HL-60 (cell line): ENCODE measurements around the gene NBDY.

Experiments
- DNase-seq, 2 experiments: peaks; one replicate each; pipeline ENCODE4 v3.0.0-alpha.2; 2010 to 2020; ENCODE audit warnings: low read depth in 1 of 2, low spot score in 1 of 2
- H3K27ac ChIP-seq: fragments of 250-450 bp; sonication (Bioruptor Pico); replicated peaks from 2 replicates; pipeline ENCODE4 v1.5.1; 2020; ENCODE audit warnings: mild to moderate bottlenecking, moderate library complexity
- H3K27me3 ChIP-seq: fragments of 250-450 bp; sonication (Bioruptor Pico); 2 replicates; pipeline ENCODE4 v1.5.1; 2021; ENCODE audit warnings: mild to moderate bottlenecking, moderate library complexity; ENCODE audit not compliant: insufficient read depth, poor library complexity, severe bottlenecking
- H3K4me3 ChIP-seq: replicated peaks from 2 replicates; pipeline ENCODE4 v1.5.1; 2011; ENCODE audit warnings: mild to moderate bottlenecking, control low read depth, low read length; ENCODE audit not compliant: insufficient read depth
- CTCF ChIP-seq: IDR thresholded peaks from one replicate; pipeline ENCODE4 v1.5.1; 2011; ENCODE audit warnings: low read length, control low read depth, inconsistent platforms; ENCODE audit not compliant: insufficient read depth
- GABPA ChIP-seq: IDR thresholded peaks from 2 replicates; pipeline ENCODE4 v1.6.1; 2012; ENCODE audit warnings: low read depth
- POLR2AphosphoS5 ChIP-seq: IDR thresholded peaks from 2 replicates; pipeline ENCODE4 v1.6.1; 2012; ENCODE audit warnings: low read depth
- SPI1 ChIP-seq: IDR thresholded peaks from 2 replicates; pipeline ENCODE4 v1.6.1; 2012; ENCODE audit warnings: low read depth, mild to moderate bottlenecking, borderline replicate concordance
- TF ChIP-seq, protein P1 (sequence below): IDR thresholded peaks from 2 replicates; pipeline ENCODE4 v1.6.1; 2012; ENCODE audit warnings: low read depth; ENCODE audit not compliant: insufficient replicate concordance

NBDY gene

DNA sequence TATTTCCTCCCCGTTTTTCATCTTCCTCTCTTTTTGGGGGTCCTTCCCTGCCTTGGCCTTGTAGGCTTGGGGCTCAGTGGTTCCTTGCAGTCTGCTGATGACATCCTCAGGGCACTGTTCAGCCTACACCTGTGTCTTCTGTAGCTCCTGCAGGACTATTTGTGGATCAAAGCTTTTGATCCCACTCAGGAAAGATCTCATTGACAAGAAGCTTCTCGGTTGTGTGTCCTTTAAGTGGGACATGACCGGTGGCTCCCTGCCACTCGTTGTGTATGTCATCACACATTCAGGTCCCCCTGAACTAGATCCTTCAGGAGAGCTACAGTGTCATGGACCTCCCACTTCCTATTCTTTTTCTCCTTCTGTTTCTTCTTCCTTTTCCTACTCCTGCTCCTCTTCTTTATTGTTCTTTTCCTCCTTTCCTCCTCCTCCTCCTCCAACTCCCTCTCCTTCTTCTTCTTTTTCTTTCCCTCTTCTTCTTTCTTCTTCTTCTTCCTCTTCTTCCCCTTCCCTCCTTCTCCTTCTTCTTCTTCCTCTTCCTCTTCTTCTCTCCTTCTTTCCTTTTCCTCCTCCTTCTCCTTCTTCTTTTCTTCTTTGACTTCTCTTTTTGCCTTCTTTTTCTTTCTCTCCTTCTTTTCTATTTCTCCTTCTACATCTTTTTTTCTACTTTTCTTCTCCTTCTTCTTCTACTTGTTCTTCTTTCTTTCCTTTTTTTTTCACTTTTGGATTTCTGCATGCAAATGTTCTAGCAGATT, 67.8 kb downstream of the NBDY start:
- TF ChIP-seq CTCF (no peak), SPI1 (no peak), GABPA (no peak), POLR2AphosphoS5 (no peak)
- TF ChIP-seq, protein P1, sequence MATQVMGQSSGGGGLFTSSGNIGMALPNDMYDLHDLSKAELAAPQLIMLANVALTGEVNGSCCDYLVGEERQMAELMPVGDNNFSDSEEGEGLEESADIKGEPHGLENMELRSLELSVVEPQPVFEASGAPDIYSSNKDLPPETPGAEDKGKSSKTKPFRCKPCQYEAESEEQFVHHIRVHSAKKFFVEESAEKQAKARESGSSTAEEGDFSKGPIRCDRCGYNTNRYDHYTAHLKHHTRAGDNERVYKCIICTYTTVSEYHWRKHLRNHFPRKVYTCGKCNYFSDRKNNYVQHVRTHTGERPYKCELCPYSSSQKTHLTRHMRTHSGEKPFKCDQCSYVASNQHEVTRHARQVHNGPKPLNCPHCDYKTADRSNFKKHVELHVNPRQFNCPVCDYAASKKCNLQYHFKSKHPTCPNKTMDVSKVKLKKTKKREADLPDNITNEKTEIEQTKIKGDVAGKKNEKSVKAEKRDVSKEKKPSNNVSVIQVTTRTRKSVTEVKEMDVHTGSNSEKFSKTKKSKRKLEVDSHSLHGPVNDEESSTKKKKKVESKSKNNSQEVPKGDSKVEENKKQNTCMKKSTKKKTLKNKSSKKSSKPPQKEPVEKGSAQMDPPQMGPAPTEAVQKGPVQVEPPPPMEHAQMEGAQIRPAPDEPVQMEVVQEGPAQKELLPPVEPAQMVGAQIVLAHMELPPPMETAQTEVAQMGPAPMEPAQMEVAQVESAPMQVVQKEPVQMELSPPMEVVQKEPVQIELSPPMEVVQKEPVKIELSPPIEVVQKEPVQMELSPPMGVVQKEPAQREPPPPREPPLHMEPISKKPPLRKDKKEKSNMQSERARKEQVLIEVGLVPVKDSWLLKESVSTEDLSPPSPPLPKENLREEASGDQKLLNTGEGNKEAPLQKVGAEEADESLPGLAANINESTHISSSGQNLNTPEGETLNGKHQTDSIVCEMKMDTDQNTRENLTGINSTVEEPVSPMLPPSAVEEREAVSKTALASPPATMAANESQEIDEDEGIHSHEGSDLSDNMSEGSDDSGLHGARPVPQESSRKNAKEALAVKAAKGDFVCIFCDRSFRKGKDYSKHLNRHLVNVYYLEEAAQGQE: no peak
- Histone ChIP-seq H3K4me3 (no peak overlapping the region), H3K27ac (no peak overlapping the region), H3K27me3 (no peaks in the 10 kb centered on the region)
- no peak for DNase-seq

DNA sequence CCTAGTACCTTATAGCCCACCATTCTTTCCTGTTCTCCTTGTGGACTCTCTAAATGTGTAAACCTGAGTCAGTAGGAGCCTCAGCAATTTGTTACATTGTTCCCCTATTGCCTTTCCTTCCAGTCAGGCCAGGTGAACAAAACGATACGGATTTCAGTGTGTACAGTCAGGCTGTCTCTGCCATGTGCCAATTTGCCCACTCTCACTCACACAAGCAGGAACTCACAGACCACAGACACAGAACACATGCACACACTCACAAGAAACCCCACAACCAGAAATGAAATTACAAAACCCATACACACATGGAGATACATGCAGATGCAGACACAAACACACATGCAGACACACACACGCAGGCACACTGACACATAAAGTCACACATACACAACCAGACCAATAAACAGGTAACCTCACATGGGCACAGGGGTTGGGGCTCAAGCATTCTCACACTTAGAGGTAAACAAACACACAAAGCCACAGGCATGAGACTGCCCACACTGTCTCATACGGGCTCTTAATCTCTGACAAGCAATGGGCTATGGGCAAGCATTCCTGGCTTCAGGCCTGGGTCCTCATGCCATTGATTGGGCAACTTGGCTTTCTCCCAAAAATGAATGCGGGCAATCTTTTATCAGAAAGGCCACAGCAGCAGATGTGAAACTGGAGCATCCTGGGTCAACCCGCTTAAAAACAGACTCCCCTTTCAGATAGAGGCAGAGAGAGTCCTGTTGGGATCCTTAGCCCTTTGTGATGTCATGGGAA, 68.7 kb downstream of the NBDY start:
- H3K27ac ChIP-seq: no peak overlapping the region
- DNase-seq: no peak
- no peak overlapping the region for H3K4me3 ChIP-seq
- TF ChIP-seq, protein P1: no peak
- no peaks in the 10 kb centered on the region for H3K27me3 ChIP-seq

GRCh38 chrX:56798339-56798711, 69.3 kb downstream of the NBDY start:
- no peak for TF ChIP-seq POLR2AphosphoS5
- TF ChIP-seq CTCF: no peak
- no peak overlapping the region for H3K27ac ChIP-seq
- no peak for DNase-seq
- no peak overlapping the region for H3K4me3 ChIP-seq
- H3K27me3 ChIP-seq: no peaks in the 10 kb centered on the region

DNA sequence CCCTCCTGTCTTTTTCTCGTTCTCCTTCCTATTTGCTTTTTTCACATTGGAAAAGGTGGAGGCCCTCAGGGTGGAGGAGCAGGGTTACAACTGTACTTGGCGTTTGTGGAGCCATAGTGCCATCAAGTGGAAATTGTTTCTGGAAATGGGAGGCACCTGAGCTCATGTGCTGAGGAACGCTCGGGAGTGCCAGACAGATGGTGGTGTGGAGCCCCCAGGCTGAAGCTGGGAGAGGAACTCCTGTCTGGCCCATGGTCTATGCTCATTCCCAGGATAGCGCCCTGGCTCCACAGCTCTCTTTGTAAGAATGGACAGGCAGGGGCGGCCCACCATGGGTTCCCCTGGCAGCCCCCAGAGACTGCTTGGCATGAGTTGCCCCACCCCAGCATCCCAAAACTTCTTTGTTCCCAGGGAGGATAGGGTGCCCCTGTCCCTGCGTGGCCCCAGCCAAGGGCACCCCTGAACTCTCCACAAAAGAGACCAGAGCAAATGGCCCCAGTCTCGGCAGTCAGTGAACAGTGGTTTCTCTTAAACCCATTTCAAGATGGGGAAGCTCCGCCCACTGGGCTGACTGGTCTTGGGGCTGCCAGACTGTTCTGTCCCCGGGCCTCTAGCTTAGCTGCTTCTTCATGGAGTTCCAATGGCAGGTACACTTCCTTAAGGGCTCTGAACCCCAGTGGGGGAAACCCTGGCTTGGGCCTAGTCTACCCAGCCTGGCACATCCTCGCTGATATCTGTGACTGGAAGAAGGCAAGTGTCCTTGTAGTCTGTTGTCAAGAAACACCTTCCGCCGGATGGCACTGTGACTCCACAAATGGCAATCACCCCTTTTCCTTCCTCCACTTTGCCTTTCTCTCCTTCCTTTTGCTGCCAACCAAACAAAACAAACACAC, 70.1 kb downstream of the NBDY start:
- Histone ChIP-seq H3K27ac (no peak overlapping the region), H3K4me3 (no peak overlapping the region), H3K27me3 (no peaks in the 10 kb centered on the region)
- TF ChIP-seq, protein P1: no peak
- TF ChIP-seq CTCF (no peak), GABPA (no peak), POLR2AphosphoS5 (no peak), SPI1 (no peak)
- DNase-seq: no peak
